ENCODE measurements around the gene TLN1. TPM values are rescaled to one million over a fixed set of nuclear protein-coding genes. Genes with fewer than 3 reads are reported as not detected.

Gene TLN1
- total and polyA plus RNA-seq, 2 experiments from 2014 or later: 198 to 527 TPM

DNA sequence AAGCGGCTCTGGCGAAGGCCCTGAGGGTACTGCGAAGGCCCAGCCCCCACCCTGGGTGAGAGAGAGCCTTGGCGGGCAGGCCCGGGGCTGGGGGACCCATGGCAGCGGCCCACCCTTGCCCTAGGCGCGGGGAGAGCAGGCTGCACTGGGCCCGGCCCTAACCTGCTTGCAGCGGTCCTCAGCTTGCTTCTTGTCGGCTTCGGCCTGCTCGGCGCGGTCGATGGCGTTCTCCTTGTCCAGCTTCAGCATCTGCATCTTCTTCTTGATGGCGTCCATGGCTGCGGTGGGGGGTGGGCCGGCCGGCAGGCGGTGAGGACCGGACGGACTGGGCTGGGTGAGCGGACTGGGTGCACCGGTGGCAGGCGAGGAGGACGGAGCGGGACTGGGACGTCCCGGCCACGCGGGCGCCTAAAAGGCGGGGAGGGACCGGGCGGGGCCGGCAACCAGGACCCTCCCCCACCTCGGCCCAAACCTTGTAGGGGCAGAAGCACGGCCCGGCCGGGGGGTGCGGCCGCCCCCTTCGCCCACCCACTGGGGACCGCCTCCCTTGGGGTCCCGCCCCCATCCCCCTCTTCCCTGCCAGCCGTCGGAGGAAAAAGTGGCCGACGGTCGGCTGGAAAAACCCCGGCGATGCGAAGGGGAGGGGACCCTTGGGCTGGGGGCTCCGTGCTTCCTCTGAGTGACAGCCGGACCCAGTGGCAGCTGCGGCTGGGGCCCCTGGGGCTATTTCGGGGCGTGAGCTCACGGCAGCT lies 42.3 kb downstream of the TLN1 start, which contains the start of gene TPM2:
TSS of gene TPM2 (minus strand) at position 384 of the 752 bp plus-strand sequence. CDS start at position 276, 108 bp downstream.
- no peak for TF ChIP-seq EZH2 (IDR thresholded peaks at IDR 0.05; ENCODE audit: insufficient read depth, poor library complexity, severe bottlenecking)
- TF ChIP-seq EZH2phosphoT487 (IDR thresholded peaks at IDR 0.05; ENCODE audit: insufficient read depth, low read depth): no peak
- peak; percentile 90 for DNase-seq
- Histone ChIP-seq H3K79me2 (ENCODE audit: insufficient read depth) (peaks cover 59% of the 10 kb centered on the region), H3F3A (ENCODE audit: insufficient read depth) (peaks cover 73% of the 10 kb centered on the region), H3K4me1 (ENCODE audit: insufficient read depth) (peaks cover 40% of the 10 kb centered on the region), H3K9me3 (ENCODE audit: low read depth) (no peaks in the 10 kb centered on the region), H3K27me3 (replicated peaks; ENCODE audit: insufficient read depth) (no peaks in the 10 kb centered on the region), H2AFZ (peak within 1 kb of the TSS; percentile 44), H4K20me1 (ENCODE audit: insufficient read depth) (peaks cover 36% of the 10 kb centered on the region), H3K36me3 (ENCODE audit: low read depth) (peaks cover 22% of the 10 kb centered on the region), H3K4me3 (peak within 1 kb of the TSS; percentile 98), H3K4me2 (ENCODE audit: unreplicated experiment) (peak within 1 kb of the TSS; percentile 89), H3K27ac (peak within 1 kb of the TSS; percentile 89), H3K9me2 (ENCODE audit: insufficient read depth) (no peaks in the 10 kb centered on the region), H3K9ac (peak within 1 kb of the TSS; percentile 94)
- in situ Hi-C loops (cut with MboI): no loop called here
- 1 to 2% methylated on average over 29 to 44 of the region's 61 CpGs for WGBS, 2 experiments (ENCODE audit: low coverage in 1 of 2, low lambda C conversion rate in 2 of 2, missing lambda C conversion rate in 2 of 2)

DNA sequence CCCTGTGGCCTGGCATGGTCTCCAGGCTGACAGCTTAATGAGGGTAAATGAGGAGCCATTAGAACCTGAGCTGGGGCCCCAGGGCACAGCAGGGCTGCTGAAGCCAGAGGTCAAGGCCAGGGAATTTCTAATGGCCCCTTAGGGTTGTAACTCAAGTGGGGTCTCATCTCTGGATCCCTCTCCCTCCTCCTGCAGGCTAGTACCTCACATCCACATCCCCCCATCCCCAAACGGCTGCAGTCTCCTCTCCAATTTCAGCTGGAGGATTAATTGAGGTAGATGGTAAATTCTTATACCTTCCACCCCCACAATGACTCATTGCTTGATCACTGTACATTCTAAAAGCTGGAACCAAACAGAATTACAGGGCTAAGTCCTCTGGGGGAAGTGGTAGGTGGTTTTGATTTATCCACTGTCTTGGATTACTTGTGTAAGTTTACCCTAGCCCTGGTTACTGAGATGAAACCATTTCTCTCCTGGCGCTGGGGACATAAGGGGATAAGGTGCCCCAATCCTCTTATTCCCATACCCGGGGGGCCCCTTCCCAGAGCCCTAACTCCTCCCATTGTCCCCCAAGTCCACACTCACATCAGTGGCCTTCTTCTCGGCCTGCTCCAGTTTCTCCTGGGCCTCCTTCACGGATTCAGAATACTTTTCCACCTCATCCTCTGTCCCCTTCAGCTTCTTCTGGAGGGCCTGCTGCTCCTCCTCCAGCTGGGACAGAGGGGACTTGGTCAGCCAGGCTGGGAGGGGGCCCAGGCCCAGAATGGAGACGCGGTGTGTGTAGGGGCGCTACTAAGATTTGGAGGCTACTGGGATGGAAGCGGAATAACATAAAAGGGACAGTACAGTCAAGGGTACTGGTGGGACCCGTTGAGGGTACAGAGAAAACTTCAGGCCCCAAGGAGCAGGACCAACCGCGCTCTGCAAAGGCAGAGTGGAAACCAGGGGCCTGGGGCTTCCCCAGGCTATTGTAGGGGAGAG lies 43.1 kb downstream of the TLN1 start:
- Histone ChIP-seq H3K9me2 (ENCODE audit: insufficient read depth) (no peaks in the 10 kb centered on the region), H2AFZ (no peak overlapping the region), H3K36me3 (ENCODE audit: low read depth) (peaks cover 29% of the 10 kb centered on the region), H3K4me1 (ENCODE audit: insufficient read depth) (peaks cover 37% of the 10 kb centered on the region), H3K27me3 (replicated peaks; ENCODE audit: insufficient read depth) (no peaks in the 10 kb centered on the region), H3F3A (ENCODE audit: insufficient read depth) (peaks cover 75% of the 10 kb centered on the region), H3K9ac (peak overlapping the region; percentile 94), H3K9me3 (ENCODE audit: low read depth) (no peaks in the 10 kb centered on the region), H3K4me3 (peak overlapping the region; percentile 98), H3K4me2 (ENCODE audit: unreplicated experiment) (peak overlapping the region; percentile 89), H3K79me2 (ENCODE audit: insufficient read depth) (peaks cover 66% of the 10 kb centered on the region), H4K20me1 (ENCODE audit: insufficient read depth) (peaks cover 43% of the 10 kb centered on the region), H3K27ac (peak overlapping the region; percentile 89)
- peak; percentile 91 for DNase-seq
- no peak for TF ChIP-seq EZH2phosphoT487 (IDR thresholded peaks at IDR 0.05; ENCODE audit: insufficient read depth, low read depth)
- TF ChIP-seq EZH2 (IDR thresholded peaks at IDR 0.05; ENCODE audit: insufficient read depth, poor library complexity, severe bottlenecking): no peak
- in situ Hi-C loops (cut with MboI): no loop called here
- WGBS, 2 experiments (ENCODE audit: low coverage in 1 of 2, low lambda C conversion rate in 2 of 2, missing lambda C conversion rate in 2 of 2): 25 to 26% methylated on average over 12 of the region's 12 CpGs

DNA sequence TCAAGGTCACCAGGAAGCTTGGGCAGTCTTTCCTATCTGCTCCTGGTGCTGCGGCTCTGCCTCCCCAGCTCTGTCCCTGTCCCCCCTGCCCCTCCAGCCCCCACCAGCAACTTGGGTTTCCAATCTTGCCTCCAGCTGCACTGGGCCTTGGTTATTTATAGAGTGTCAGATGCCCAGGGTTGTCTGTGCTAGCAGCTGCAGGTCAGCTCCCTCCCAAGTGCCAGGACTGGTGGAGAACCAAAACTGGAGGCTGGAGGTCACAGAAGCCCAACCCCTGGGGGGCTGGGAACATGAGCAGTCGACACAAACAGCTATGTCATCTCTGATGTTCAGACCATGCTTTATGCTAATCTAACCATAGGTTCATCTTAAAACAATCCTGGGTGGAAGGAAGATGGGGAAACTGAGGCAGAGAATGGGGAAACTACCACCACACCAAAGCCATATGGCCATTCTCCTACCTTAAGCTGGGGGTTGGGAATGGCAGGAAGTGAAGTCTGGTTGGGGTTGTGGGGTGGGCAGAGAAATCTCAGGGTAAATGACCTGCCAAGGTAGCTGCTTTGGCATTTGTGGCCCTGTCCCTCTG lies 43.9 kb downstream of the TLN1 start:
- Histone ChIP-seq H3K9me3 (ENCODE audit: low read depth) (no peaks in the 10 kb centered on the region), H3K27me3 (replicated peaks; ENCODE audit: insufficient read depth) (no peaks in the 10 kb centered on the region), H3K36me3 (ENCODE audit: low read depth) (peaks cover 37% of the 10 kb centered on the region), H3K4me1 (ENCODE audit: insufficient read depth) (peaks cover 43% of the 10 kb centered on the region), H3K9ac (peak overlapping the region; percentile 94), H3F3A (ENCODE audit: insufficient read depth) (peaks cover 75% of the 10 kb centered on the region), H3K79me2 (ENCODE audit: insufficient read depth) (peaks cover 68% of the 10 kb centered on the region), H3K9me2 (ENCODE audit: insufficient read depth) (no peaks in the 10 kb centered on the region), H3K4me2 (ENCODE audit: unreplicated experiment) (peak overlapping the region; percentile 89), H4K20me1 (ENCODE audit: insufficient read depth) (peaks cover 49% of the 10 kb centered on the region), H3K4me3 (peak overlapping the region; percentile 98), H2AFZ (no peak overlapping the region), H3K27ac (peak overlapping the region; percentile 89)
- no peak for DNase-seq
- no peak for TF ChIP-seq EZH2 (IDR thresholded peaks at IDR 0.05; ENCODE audit: insufficient read depth, poor library complexity, severe bottlenecking)
- TF ChIP-seq EZH2phosphoT487 (IDR thresholded peaks at IDR 0.05; ENCODE audit: insufficient read depth, low read depth): no peak
- in situ Hi-C loops (cut with MboI): no loop called here
- WGBS, 2 experiments (ENCODE audit: low coverage in 1 of 2, low lambda C conversion rate in 2 of 2, missing lambda C conversion rate in 2 of 2): 74 to 81% methylated on average over 2 of the region's 2 CpGs

DNA sequence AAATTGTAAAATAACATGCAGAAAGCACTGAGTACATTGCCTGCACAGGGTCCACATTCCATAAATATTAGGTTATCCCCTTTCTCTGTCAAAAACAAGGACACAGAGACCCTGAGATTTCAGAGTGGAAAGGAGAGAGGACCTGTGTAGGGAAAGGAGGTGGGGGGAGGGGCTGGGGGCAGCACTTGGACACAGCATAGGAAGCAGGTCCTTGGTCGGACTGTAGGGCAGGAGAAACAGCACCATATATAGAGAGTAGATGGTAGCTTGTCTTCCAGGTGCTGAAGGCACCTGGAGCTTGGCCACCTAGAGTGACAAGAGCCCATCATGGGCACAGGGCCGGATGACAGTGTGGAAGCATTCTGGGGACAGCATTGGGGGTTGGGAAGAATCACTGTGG lies 44.7 kb downstream of the TLN1 start:
- Histone ChIP-seq H3K4me2 (ENCODE audit: unreplicated experiment) (peak overlapping the region; percentile 89), H3K36me3 (ENCODE audit: low read depth) (peaks cover 44% of the 10 kb centered on the region), H2AFZ (no peak overlapping the region), H3K9me3 (ENCODE audit: low read depth) (no peaks in the 10 kb centered on the region), H3F3A (ENCODE audit: insufficient read depth) (peaks cover 79% of the 10 kb centered on the region), H4K20me1 (ENCODE audit: insufficient read depth) (peaks cover 49% of the 10 kb centered on the region), H3K4me3 (peak overlapping the region; percentile 98), H3K79me2 (ENCODE audit: insufficient read depth) (peaks cover 68% of the 10 kb centered on the region), H3K27me3 (replicated peaks; ENCODE audit: insufficient read depth) (no peaks in the 10 kb centered on the region), H3K9ac (peak overlapping the region; percentile 94), H3K4me1 (ENCODE audit: insufficient read depth) (peaks cover 43% of the 10 kb centered on the region), H3K9me2 (ENCODE audit: insufficient read depth) (no peaks in the 10 kb centered on the region), H3K27ac (no peak overlapping the region)
- WGBS, 2 experiments (ENCODE audit: low coverage in 1 of 2, low lambda C conversion rate in 2 of 2, missing lambda C conversion rate in 2 of 2): 56 to 67% methylated on average over 2 of the region's 2 CpGs
- TF ChIP-seq EZH2phosphoT487 (IDR thresholded peaks at IDR 0.05; ENCODE audit: insufficient read depth, low read depth) (no peak), EZH2 (IDR thresholded peaks at IDR 0.05; ENCODE audit: insufficient read depth, poor library complexity, severe bottlenecking) (no peak)
- DNase-seq: no peak
- in situ Hi-C loops (cut with MboI): no loop called here
